NOMO-1 treated with dmso at 0.1 percent for 144 hours (cell line): ENCODE data around the gene GPC6.

Experiments
- DNase-seq: peaks from one replicate; lab custom pipeline; 2025; ENCODE audit not compliant: unreplicated experiment; lab: John Stamatoyannopoulos, UW

Gene GPC6

DNA sequence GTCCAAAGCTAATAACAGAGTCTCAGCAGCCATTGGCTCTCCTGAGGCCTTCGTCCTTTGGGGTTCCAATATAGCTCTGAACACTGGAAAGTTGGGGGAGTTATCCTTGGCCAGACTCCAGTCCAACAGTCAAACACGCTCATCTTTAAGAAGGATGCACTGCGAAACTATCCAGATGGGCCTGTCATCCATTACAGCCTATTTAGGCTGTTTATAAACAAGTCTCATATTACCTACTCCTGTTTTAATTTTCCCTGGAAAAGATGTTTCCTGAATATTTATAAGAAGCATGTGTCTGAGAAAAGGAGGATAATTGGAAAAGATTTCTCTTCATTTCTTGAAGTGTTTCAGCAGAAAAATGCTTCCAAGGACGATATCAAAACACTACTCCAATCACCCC, 1082.2 kb downstream of the GPC6 start:
- DNase-seq = no peak

DNA sequence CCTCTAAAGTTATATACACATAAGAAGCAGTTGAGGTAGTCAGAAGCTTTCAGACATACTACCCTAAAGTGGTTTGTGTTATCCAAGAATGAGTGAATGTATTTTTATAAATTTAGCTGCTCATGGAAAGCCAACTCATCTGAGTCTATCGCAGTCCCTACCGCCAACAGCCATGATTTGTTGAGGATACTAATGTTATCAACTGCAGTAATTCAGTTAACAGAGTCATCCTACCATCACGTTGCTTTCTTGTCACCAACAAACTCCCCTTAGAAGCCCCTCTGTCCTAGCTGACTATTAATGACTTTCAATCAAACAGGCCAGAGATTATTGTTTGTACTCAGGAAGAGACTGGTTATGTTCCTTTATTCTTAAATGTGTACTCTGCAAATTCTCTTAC, 1083.0 kb downstream of the GPC6 start:
- no peak for DNase-seq

DNA sequence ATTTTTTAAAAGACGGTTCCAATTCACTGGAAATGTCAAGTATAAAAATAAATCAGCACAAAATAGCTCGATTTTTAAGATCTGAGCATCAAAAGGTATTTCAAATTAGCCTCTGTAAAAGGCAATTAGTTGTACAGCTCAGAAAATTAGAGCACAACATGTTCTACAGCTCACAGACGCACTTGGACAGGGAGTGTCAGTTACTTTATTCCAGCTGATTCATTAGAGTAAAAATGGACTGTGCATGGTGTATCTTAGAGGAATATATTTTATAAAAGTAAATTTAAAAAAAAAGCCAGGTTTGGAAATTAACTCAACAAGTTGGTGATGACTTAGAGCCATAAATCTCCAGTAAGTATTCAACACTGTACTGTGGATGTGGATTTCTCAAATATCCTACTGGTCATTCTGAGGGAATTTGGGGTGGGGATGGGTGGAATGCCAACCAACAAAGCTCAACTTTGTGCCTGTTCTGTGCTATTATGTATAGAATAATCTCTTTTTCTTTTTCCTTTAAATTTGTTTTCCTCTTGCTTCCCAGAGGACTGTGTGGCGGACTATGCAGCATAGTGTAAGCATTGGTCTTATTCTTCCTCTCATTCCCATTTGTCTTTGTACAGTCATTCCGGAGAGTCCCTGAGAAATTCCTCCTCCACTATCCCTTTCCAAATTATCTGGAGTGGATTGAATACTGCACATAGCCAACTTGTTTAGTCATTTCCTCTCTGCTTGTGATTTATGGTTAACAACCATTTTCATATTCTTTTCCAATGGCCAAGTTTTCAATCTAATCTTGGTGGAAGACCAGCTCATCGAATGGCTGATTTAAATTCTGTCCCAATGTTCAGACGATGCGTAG, 1083.6 kb downstream of the GPC6 start:
- no peak for DNase-seq

DNA sequence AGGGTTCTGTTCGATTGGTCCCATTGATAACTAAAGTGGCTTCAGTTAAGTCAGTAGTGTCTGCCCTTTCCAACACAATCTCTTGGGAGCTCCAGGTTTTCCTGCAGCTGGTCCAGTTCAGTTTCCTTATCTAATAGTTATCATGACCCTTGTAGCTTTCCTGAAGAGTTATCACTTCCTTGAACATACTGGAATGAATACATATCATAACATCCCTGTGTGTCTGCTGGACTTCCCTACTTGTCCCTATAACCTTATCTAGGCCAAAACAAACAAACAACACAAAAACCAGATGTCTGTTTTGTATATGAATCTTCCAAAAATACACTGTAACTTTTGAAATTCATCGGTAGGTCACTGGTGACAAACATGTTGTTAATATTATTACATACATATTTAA, 1085.3 kb downstream of the GPC6 start:
- no peak for DNase-seq

DNA sequence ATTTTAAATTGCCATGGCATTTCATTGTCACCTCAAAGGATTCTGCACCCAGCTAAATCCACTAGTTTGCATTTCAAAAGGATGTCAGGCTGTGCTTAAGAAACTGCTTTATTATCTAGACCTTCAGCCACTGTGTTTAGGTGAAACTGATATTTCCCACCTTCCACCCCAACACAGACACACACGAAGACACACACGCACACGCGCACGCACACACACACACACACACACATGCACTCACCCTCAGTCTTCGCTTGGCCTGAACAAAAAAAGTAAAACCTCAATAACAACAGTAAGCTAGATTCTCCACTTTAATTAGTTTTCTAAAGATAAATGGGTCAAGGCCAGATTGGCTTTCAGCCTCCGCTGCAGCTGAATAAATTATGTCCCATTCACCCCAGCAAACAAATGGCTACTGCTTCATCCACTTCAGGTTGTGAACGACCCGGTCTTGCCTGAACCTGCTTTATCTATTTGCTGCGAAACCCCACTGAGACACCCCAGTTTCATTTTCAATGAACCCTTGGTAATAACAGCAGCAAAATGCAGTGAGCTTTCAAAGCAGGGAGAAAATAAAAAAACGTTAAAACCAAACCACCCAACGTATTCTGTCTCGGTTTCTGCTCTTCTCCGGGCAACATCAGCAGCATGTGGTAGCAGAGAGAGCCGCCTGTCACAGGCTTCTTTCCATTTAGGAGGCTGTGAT, 1086.1 kb downstream of the GPC6 start:
- DNase-seq = no peak

DNA sequence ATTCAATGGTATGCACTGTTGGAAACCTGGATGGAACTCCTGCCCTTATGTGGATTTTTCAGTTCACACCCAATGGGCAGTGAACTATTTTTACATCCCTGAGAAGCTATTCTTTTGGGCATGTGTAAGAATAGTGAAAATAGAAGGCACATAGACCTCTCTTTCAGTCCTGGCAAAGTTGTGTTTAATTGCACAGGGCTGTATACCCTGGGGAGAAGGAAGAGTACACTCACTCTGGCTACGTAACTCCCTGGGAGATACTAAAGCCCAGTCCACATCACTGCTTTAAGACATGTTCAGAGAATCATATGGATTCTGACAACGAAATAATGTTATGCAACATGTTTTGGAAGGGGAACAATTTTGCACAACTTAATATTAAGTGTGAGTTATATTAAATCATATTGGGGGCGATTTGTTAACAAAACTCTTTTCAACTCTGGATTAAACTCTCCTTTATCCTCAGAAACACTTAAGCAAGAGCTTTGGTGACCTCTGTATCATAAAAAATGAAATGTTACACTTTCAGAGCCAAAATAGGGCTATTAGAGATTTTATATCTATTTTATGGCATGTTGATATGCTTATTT, 1086.8 kb downstream of the GPC6 start:
- no peak for DNase-seq

DNA sequence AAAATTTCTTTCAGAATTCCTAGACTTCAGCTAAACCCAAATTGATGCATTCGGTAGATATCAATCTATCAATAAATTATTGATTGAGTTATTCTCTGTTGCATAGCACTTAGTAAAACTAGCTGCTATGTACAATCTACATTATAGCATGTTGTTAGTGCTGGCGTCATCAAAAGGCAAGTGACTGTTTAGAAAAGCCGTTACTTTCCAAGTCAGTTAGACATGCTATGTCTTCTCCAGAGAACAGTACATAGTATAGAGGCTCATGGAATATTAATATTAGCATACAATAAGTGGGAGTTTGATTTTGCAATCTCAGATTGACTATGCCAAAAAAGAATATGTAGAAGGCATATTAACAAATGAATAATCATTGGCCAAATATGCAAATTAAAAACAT, 1087.3 kb downstream of the GPC6 start:
- no peak for DNase-seq

DNA sequence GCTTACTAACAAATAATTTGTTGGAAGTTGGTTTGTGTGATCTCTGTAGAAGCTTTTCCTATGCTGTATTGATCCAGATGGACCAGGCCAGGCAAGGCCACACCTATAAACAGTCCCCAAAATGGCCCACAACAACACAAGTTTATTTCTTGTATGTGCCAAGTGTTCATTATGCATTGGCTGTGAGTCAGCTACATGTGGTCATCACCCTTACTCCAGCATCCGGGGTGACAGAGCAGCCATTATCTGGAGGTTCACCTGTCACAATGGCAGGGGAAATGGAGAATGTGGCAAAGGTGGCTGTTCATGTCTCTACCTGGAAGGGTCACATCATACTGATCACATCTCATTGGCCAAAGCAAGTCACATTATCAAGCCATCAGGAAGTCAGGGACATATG, 1088.6 kb downstream of the GPC6 start:
- DNase-seq = no peak

DNA sequence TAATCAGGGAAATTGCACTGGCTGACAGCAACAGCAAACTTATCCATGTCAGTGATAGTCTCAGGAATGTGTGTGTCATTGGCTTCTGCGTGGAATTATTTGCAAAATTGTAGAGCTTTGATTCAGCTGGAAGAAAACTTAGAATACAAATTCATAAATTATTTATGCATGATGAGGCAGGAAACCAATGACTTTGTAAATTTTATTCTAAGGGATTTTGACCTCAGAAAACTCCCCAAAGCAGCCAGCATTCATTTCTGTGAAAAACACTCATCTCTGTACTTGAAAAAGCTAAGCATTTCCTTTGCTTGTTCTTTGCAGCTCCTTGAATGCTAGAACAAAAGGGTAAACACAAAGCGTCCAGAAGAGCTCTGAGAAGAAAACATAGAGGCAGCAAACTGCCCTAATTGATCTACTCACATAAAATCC, 1090.5 kb downstream of the GPC6 start:
- DNase-seq = no peak

DNA sequence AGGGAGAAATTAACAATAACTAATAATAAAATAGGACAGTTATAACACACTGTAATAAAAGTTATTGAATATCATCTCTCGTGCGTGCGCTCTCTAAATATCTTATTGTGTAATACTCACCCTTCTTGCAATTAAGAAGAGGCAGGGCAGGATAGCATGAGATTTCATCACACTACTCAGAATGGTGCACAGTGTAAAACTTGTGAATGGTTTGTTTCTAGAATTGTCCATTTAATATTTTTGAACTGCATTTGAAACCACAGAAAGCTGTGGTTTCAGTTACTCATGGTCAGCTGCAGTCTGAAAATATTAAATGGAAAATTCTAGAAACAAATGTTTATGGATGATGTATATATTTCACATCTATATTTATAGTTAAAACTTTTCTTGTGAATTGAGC, 1091.8 kb downstream of the GPC6 start:
- DNase-seq = no peak

DNA sequence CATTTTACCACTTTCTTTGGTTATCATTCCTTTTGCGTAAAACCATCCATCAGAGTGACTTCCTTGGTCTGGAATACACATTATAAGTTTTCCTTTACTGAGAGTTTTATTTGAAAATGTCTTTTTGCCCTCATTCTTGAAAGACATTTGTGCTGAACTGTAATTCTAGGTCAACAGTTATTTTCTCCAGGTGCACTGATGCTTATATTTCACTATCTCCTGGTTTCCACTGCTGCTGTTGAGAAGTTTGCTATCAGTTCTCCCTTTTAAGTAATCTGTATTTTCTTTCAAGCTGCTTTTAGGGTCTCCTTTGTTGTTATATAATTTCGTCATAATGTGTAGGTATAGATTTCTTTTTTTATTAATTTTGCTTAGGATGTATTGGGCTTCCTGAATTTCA, 1092.9 kb downstream of the GPC6 start:
- DNase-seq = no peak

DNA sequence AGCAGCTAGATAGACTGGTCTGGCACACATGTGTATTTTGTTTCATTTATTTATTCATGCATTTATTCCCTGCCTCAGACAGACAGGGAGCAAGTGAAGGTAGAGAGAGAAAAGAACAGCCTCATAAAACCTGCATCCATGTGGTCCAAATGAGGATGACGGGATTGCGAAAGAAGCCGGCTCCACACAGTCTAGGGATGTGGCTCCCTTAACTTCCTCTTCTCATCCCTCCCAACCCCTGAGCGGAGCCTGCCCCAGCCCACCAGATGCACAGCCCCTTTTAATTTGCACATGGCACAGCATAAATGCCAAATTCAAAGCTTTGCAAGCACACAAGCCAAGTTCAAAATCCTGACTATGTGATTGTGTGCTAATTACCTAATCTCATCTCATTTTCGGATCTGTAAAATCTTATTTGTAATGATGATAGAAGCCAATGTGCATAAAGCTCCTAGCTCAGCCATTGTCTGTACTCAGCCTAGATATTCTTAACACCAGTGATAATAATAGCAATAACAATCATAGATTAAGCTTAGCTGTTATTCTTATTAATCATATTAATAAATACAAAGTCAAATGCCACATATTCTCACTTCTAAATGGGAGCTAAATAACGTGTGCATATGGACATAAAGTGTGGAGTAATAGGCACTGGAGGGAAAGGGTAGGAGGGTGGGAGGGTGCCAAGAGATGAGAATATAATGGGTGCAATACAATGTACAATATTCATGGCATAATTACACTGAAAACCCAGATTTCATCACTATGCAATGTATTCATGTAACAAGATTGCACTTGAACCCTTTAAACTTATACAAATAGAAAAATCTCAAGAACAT, 1096.5 kb downstream of the GPC6 start:
- no peak for DNase-seq

DNA sequence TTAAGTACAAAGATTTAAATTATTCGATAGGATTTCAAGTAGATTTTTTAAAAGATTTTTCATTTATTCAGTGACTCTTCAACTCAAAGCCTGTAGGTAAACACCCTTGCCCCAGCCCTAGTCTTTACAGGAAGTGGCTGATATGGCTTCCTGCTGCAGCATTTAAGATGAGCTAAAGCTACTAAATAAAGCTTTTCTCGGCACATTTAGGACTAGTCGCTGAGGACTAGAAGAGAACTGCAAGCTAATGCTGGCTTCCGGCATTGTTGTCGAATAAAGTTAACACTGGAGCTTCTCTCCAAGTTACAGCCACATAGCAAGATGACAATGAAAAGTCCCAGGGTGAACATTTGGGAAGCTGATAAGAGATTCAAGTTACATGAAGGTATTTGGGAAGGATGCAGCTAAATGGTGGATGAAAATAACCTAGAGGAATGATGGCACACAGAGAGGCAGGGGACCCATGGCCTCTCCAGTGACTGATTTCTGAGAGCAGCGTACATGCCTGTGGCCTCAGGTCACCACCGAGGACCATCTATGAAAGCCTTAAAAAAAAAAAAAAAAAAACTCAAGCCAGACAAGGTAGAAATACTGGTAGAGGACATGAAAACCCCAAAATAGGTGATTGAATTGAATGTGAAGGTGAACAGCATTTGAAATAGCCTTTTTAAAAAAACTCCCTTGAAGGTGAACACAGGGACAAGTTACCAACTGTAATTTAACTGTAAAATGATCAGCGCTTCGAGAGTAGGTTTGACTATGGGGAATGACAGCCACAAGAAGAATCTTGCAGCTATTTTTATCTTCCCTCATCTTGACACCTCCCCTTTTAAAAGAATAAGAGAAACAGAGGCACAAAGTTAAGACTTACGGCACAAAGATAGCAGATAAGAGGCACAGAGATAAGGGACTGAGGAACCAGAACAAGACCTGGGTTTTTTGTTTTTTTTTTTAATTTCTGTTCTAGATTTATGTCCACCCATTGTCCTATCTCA, 1097.5 kb downstream of the GPC6 start:
- DNase-seq = no peak

DNA sequence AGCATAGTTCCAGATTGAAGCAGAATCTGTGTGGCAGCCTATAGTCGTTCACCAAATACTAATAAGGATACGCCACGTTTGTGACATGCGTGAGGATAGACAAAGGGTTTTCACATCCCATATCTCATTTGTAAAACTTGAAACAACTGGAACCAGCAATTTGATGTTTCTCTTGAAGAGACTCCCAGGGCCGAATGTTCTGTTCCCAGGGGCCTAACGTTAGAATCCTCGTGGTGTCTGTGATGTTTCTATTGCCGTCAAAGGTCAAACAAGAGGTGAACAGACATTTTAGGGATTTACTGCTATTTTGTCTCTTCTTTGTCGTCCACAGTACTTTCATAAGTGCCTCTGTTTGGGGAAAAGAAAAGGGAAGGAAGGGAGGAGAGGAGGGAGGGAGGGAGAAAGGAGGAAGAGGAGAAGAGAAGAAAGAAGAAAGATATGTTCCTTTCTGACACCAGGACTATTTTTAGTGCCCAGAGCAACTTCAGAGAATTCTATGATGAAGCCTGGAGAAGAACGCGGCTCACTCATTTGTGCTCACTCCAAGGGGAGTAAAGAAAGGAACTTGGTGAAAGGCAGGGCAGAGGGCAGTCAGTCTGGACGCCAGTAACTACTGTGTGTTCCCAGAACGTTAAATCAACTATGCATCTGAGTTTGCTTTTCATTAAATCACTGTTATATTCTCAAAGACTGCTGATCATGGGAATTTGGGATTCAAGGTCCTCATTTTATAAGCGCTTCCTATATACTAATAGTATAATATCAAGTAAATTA, 1098.3 kb downstream of the GPC6 start:
- no peak for DNase-seq

DNA sequence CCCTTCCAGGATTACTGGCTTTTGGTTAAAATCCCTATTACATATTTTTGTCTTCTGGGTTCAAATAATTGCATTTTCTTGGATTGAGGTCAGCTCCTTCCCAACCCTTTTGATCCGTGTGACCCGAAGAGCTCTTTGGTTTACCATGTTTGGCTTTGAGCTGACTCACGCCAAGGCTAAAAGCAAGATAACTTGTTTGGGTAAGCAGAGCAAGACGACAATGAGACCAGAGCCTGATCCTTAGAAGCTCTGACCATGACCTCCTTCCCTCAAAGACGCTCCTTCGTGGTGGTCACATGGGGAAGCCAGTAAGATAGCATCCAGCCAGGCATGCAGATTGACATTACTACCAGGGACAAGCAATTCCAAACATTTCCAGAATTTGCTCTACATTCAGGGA, 1099.0 kb downstream of the GPC6 start:
- DNase-seq = no peak

DNA sequence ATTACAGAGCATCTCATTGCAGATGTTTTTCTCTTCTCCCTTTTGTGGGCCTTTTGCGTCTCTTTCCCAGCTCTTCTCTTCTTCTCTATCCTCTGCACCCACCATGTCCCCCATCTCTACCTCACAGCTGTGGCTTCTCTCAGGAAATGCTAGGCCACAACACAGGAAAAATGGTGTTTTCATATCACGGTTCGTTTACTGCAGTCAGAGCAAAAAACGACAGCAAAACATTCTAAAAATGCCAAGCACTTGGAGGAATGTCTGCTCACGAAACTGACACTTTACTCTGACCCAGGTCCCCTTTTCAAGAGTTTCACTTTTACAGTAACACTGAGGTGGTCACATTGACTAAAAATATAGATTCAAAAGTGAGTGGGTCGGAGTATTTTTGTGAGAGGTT, 1100.7 kb downstream of the GPC6 start:
- no peak for DNase-seq

DNA sequence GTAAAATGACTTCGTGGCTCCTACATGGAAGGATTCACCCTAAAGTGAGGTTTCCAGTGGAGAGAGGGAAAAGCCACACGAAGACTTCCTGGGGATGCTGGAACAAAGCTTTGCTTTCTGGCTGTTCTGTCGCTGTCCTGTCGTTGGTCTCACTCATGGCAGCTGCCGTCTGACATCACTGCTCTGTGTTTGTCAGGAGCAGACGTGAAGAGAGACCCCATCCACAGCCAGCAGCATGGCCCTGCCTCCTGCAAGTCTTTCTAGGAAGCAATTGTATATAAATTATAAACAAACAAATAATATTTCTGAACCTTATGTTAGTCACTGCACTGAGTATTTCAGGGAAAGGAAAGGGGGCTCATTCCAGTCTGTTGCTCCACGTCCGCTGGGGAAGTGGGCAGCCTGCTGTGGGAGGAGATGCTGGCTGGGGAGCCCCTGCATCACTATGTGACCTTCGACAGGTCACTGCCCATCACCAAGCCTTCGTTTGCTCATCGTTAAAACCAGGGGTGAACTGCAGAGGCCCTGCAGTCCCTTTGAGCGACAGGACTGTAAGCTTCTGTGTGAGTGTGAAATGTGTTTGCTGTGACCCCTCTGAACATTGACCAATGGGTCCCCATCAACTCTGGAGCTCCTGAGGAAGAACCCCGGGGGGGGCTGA, 1101.9 kb downstream of the GPC6 start:
- DNase-seq = no peak

DNA sequence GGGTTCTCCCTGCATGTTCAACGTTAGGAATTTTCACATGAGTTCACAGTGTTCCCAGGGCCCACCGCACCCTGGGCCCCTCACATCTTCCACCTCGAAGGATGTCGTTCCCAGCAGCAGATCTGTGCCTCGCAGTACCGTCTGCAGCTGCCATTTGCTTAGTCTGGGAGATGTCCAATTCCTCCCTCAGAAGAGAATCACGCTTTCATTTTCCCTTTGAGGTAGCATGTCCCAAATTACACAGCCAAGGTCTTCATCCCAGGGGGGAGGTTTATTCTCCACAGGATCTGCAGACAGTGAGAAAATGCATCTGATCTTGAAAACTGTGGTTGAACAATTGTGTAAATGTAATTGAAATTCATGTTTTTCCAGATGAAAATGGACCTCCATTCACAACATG, 1102.7 kb downstream of the GPC6 start:
- no peak for DNase-seq
